GM12891 (cell line): Measurements from ENCODE around the gene FMNL1.

Experiments used
- POLR2A ChIP-seq: IDR thresholded peaks from 2 replicates; pipeline ENCODE4 v1.6.1; 2011; ENCODE audit warnings: low read depth, low read length, control low read depth
- POLR2AphosphoS5 ChIP-seq: IDR thresholded peaks from 2 replicates; pipeline ENCODE4 v1.6.1; 2011; ENCODE audit warnings: low read depth, low read length, control low read depth
- POU2F2 ChIP-seq: IDR thresholded peaks from 2 replicates; pipeline ENCODE4 v1.6.1; 2011; ENCODE audit warnings: low read depth, mild to moderate bottlenecking, control low read depth, low read length, moderate library complexity
- TAF1 ChIP-seq: IDR thresholded peaks from 2 replicates; pipeline ENCODE4 v1.6.1; 2011; ENCODE audit warnings: low read depth, low read length, control low read depth

- TF ChIP-seq POLR2A (no peak), POLR2AphosphoS5 (no peak), TAF1 (no peak), POU2F2 (0 out of 2 replicates have a peak, but pooled peaks have one; percentile 20)
Observed at GRCh38 chr17:45197555-45198334, 23.9 kb upstream of the FMNL1 start.
